Measurements from ENCODE around the gene SLC6A6. TPM values are rescaled to one million over a fixed set of nuclear protein-coding genes. Genes with fewer than 3 reads are reported as not detected.

The SLC6A6 gene
- total RNA-seq, 4 donors from 2014 or later: 15.4 to 37.6 (median 20.9) TPM

- ATAC-seq: no peak
- WGBS, 2 donors (ENCODE audit: low coverage in 1 of 2): 73 to 85% methylated on average over 4 to 7 of the region's 22 CpGs
- H3K4me1 ChIP-seq: peaks cover 0 to 7% (median 0%) of the 10 kb centered on the region in 3 donors
- H3K27me3 ChIP-seq: no peaks in the 10 kb centered on the region
- peaks cover 0 to 32% (median 0%) of the 10 kb centered on the region in 3 donors for H3K9me3 ChIP-seq
- no peaks in the 10 kb centered on the region for H3K36me3 ChIP-seq
- TF ChIP-seq, protein P1, sequence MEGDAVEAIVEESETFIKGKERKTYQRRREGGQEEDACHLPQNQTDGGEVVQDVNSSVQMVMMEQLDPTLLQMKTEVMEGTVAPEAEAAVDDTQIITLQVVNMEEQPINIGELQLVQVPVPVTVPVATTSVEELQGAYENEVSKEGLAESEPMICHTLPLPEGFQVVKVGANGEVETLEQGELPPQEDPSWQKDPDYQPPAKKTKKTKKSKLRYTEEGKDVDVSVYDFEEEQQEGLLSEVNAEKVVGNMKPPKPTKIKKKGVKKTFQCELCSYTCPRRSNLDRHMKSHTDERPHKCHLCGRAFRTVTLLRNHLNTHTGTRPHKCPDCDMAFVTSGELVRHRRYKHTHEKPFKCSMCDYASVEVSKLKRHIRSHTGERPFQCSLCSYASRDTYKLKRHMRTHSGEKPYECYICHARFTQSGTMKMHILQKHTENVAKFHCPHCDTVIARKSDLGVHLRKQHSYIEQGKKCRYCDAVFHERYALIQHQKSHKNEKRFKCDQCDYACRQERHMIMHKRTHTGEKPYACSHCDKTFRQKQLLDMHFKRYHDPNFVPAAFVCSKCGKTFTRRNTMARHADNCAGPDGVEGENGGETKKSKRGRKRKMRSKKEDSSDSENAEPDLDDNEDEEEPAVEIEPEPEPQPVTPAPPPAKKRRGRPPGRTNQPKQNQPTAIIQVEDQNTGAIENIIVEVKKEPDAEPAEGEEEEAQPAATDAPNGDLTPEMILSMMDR (IDR thresholded peaks at IDR 0.05): no peak
- no peak for TF ChIP-seq POLR2A (IDR thresholded peaks at IDR 0.05)
- TF ChIP-seq POLR2AphosphoS5 (IDR thresholded peaks at IDR 0.05): no peak
- no peak for TF ChIP-seq EP300 (IDR thresholded peaks at IDR 0.05)
- H3K4me3 ChIP-seq: no peak overlapping the region
- H3K27ac ChIP-seq: no peak overlapping the region
Observed at GRCh38 chr3:14505001-14505802, 102.8 kb downstream of the SLC6A6 start.

GRCh38 chr3:14505803-14506500, 103.5 kb downstream of the SLC6A6 start:
- Histone ChIP-seq H3K36me3 (no peaks in the 10 kb centered on the region), H3K4me1 (peaks cover 0 to 7% (median 0%) of the 10 kb centered on the region in 3 donors), H3K27ac (no peak overlapping the region), H3K9me3 (peaks cover 0 to 28% (median 0%) of the 10 kb centered on the region in 3 donors), H3K4me3 (no peak overlapping the region), H3K27me3 (no peaks in the 10 kb centered on the region)
- TF ChIP-seq POLR2AphosphoS5 (IDR thresholded peaks at IDR 0.05) (no peak), POLR2A (IDR thresholded peaks at IDR 0.05) (no peak), EP300 (IDR thresholded peaks at IDR 0.05) (no peak)
- TF ChIP-seq, protein P1 (IDR thresholded peaks at IDR 0.05): no peak
- no peak for ATAC-seq
- 40% methylated on average over 1 of the region's 16 CpGs; no CpG with 5 or more reads in 1 of the 2 donors for WGBS, 2 donors (ENCODE audit: low coverage in 1 of 2)

DNA sequence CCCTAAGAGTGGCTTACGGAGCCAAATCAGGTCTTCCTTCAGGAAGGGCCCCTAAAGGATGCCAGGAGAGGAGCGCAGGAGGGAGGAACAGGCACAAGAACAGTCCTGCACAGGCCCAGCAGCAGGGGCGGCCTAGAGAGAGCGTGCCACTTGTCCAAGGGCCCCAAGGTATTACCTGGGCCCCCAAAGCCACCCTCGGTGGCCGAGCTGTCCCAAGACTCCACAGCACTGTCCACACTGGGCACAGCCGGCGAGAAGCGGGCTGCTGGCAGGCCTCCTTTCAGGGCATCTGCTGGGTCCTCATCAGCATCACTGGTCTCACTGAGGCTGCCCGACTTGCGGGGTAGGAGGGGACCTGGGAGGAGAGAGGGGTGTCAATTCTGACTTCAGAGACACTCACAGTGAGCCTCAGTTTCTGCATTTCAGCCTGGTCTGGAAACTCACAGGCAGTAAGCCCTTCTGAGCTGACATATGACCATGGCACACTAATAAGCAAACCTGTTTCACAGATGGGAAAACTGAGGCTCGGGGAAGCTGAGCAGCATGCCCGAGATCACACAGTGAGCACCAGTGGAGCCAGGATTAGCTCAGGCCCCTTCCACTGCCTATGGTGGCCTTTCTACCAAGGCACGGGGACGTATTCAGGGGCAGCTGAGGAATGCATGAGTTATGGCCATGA, 104.4 kb downstream of the SLC6A6 start:
- TF ChIP-seq POLR2A (IDR thresholded peaks at IDR 0.05) (no peak), POLR2AphosphoS5 (IDR thresholded peaks at IDR 0.05) (no peak), EP300 (IDR thresholded peaks at IDR 0.05) (no peak)
- TF ChIP-seq, protein P1 (IDR thresholded peaks at IDR 0.05): no peak
- H3K36me3 ChIP-seq: no peaks in the 10 kb centered on the region
- ATAC-seq: no peak
- peaks cover 0 to 20% (median 0%) of the 10 kb centered on the region in 3 donors for H3K9me3 ChIP-seq
- no peaks in the 10 kb centered on the region for H3K27me3 ChIP-seq
- H3K4me1 ChIP-seq: peaks cover 0 to 7% (median 0%) of the 10 kb centered on the region in 3 donors
- no peak overlapping the region for H3K4me3 ChIP-seq
- WGBS, 2 donors (ENCODE audit: low coverage in 1 of 2): 80 to 92% methylated on average over 1 to 4 of the region's 15 CpGs
- H3K27ac ChIP-seq: no peak overlapping the region

DNA sequence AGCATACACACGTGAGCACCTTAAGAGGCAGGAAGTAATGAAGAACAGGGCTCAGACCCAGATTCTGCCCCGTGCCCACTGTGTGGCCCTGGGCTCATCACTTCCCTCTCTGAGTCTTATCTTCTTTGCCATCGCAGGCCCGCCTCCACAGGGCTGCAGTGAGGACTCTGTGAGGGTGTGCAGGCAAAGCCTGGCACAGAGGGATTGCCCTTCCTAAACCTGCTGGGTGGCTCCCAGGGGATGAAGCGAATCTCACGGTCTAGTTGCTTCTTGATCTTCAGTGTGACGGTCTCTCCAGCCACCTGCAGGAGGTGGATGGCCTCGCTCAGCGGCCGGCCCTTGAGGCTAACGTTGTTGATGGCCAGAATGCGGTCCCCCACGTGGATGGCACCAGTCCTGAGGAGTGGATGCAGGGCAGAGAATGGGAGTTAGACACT, 104.9 kb downstream of the SLC6A6 start:
- peaks cover 0 to 14% (median 0%) of the 10 kb centered on the region in 3 donors for H3K9me3 ChIP-seq
- H3K27ac ChIP-seq: no peak overlapping the region
- no peak overlapping the region for H3K4me3 ChIP-seq
- H3K36me3 ChIP-seq: no peaks in the 10 kb centered on the region
- H3K4me1 ChIP-seq: peaks cover 0 to 7% (median 0%) of the 10 kb centered on the region in 3 donors
- 40 to 80% methylated on average over 1 of the region's 13 CpGs for WGBS, 2 donors (ENCODE audit: low coverage in 1 of 2)
- TF ChIP-seq, protein P1 (IDR thresholded peaks at IDR 0.05): no peak
- TF ChIP-seq POLR2AphosphoS5 (IDR thresholded peaks at IDR 0.05) (no peak), POLR2A (IDR thresholded peaks at IDR 0.05) (no peak), EP300 (IDR thresholded peaks at IDR 0.05) (no peak)
- no peaks in the 10 kb centered on the region for H3K27me3 ChIP-seq
- ATAC-seq: no peak

Data from gastroesophageal sphincter (tissue), 4 donors.